ENCODE results near the gene RFESD. TPM values are rescaled to one million over a fixed set of nuclear protein-coding genes. Genes with fewer than 3 reads are reported as not detected.
"Not testable (repeated sequence)": the region's sequence is repeated elsewhere in the genome, so short reads cannot be mapped to it uniquely, and the experiment has no call there.

RFESD gene
- polyA plus RNA-seq, 3 donors: 0.15 to 1.4 (median 0.24) TPM

DNA sequence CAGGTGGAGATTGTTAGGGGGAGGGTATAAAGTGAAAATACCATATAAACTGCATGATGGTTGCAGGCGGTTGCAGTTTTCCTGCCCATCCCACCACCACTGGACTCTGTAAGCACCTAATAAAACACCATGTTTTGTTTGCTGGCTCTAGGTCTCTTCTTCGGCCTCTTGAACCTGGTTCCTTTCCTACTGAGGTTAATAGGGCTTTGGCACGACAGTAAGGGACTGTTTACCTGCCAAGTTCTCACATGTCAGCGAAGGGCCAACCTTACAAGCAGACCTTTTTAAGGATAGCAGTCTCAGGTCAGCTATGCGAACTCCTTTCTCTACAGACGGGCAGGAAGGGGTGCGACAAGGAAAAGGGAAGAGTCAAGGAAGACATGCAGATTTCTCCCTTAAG, 3.4 kb upstream of the RFESD start:
- Histone ChIP-seq H3K4me3 (replicated peaks in 1 of 3; ENCODE audit: low read depth in 2 of 3, low read length in 3 of 3) (no peak overlapping the region), H3K27ac (ENCODE audit: low read depth in 1 of 2, low read length in 2 of 2) (no peak overlapping the region), H3K27me3 (ENCODE audit: control insufficient read depth in 2 of 2, insufficient read depth in 2 of 2, low read length in 2 of 2) (no peaks in the 10 kb centered on the region), H3K9me3 (replicated peaks in 1 of 2; ENCODE audit: control insufficient read depth in 1 of 2, insufficient read depth in 1 of 2, low read length in 2 of 2) (no peaks in the 10 kb centered on the region), H4K20me1 (ENCODE audit: insufficient read depth, low read length) (no peaks in the 10 kb centered on the region), H3K79me2 (ENCODE audit: insufficient read depth, low read length) (no peaks in the 10 kb centered on the region), H3K4me2 (replicated peaks; ENCODE audit: extremely low read depth, low read length, poor library complexity, severe bottlenecking) (no peak overlapping the region), H3K4me1 (ENCODE audit: control insufficient read depth in 1 of 2, insufficient read depth in 2 of 2, low read length in 2 of 2) (peaks cover 12 to 15% of the 10 kb centered on the region in 2 donors), H3K9ac (ENCODE audit: insufficient read depth, low read length, poor library complexity, severe bottlenecking) (no peak overlapping the region), H2AFZ (ENCODE audit: insufficient read depth, low read depth, low read length, poor library complexity, severe bottlenecking) (no peak overlapping the region), H3K36me3 (replicated peaks in 1 of 2; ENCODE audit: control insufficient read depth in 1 of 2, insufficient read depth in 2 of 2, low read length in 2 of 2) (no peaks in the 10 kb centered on the region)
- H3K27ac Mint-ChIP-seq: no peak overlapping the region
- H3K27me3 Mint-ChIP-seq (ENCODE audit: low read depth in 3 of 3): peaks cover 0 to 1% (median 0%) of the 10 kb centered on the region in 3 donors
- intact Hi-C loops (cut with micrococcal nuclease): no loop called here
- peaks cover 13% of the 10 kb centered on the region for H3K4me1 Mint-ChIP-seq
- H3K9me3 Mint-ChIP-seq: peaks cover 0 to 1% (median 0%) of the 10 kb centered on the region in 7 donors
- H3K36me3 Mint-ChIP-seq: no peaks in the 10 kb centered on the region
- TF ChIP-seq, protein P1, sequence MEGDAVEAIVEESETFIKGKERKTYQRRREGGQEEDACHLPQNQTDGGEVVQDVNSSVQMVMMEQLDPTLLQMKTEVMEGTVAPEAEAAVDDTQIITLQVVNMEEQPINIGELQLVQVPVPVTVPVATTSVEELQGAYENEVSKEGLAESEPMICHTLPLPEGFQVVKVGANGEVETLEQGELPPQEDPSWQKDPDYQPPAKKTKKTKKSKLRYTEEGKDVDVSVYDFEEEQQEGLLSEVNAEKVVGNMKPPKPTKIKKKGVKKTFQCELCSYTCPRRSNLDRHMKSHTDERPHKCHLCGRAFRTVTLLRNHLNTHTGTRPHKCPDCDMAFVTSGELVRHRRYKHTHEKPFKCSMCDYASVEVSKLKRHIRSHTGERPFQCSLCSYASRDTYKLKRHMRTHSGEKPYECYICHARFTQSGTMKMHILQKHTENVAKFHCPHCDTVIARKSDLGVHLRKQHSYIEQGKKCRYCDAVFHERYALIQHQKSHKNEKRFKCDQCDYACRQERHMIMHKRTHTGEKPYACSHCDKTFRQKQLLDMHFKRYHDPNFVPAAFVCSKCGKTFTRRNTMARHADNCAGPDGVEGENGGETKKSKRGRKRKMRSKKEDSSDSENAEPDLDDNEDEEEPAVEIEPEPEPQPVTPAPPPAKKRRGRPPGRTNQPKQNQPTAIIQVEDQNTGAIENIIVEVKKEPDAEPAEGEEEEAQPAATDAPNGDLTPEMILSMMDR (IDR thresholded peaks at IDR 0.05): no peak
- DNase-seq: no peak
- H3K4me3 Mint-ChIP-seq: no peak overlapping the region
- 100% methylated on average over 2 of the region's 7 CpGs for WGBS (ENCODE audit: insufficient coverage)

DNA sequence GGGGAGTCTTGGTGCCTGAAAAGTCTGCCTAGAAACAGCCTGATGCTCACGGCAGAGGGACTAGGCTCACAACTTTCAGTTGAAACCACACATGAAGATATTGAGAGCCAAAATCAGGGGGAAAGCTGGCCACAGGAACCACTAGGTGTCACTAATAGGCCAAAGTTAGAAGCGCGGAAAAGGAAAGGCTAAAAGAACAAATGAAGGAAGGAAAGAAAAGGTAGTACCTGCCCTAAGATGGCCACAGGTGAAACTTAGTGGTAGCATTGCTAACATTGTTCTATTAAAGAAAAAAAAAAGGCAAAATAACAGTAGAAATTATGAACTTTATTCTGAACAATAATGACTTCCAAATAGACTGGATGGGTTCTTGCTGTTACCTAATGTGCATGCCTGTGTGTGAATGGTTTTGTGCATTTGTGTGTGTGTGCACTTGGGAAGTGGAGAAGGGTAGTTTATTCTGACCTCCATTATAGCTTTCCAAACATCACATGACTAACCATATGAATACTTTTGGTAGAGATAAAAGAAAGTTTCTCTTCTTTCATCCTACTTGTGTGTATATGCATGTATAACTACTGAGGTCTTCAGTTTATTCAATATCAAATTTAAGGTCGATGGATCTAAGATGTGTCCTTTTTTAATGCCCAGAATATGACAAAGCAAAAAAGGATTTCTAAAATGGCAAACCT, 2.1 kb upstream of the RFESD start:
- H4K20me1 ChIP-seq (ENCODE audit: insufficient read depth, low read length): no peaks in the 10 kb centered on the region
- H3K4me1 ChIP-seq (ENCODE audit: control insufficient read depth in 1 of 2, insufficient read depth in 2 of 2, low read length in 2 of 2): peaks cover 12 to 15% of the 10 kb centered on the region in 2 donors
- no peak overlapping the region for H3K9ac ChIP-seq (ENCODE audit: insufficient read depth, low read length, poor library complexity, severe bottlenecking)
- H3K27me3 ChIP-seq (ENCODE audit: control insufficient read depth in 2 of 2, insufficient read depth in 2 of 2, low read length in 2 of 2): no peaks in the 10 kb centered on the region
- peaks cover 13% of the 10 kb centered on the region for H3K4me1 Mint-ChIP-seq
- H2AFZ ChIP-seq (ENCODE audit: insufficient read depth, low read depth, low read length, poor library complexity, severe bottlenecking): peak overlapping the region; percentile 74
- H3K79me2 ChIP-seq (ENCODE audit: insufficient read depth, low read length): no peaks in the 10 kb centered on the region
- no peaks in the 10 kb centered on the region for H3K9me3 ChIP-seq (replicated peaks in 1 of 2; ENCODE audit: control insufficient read depth in 1 of 2, insufficient read depth in 1 of 2, low read length in 2 of 2)
- H3K4me3 ChIP-seq (replicated peaks in 1 of 3; ENCODE audit: low read depth in 2 of 3, low read length in 3 of 3): no peak overlapping the region
- H3K9me3 Mint-ChIP-seq: peaks cover 0 to 1% (median 0%) of the 10 kb centered on the region in 7 donors
- no peak overlapping the region for H3K4me2 ChIP-seq (replicated peaks; ENCODE audit: extremely low read depth, low read length, poor library complexity, severe bottlenecking)
- WGBS (ENCODE audit: insufficient coverage): no CpG with 5 or more reads among the region's 4 CpGs
- intact Hi-C loops (cut with micrococcal nuclease): loop anchor here (5.0 kb wide), 2 partner anchors 92 to 203 kb away; partner anchors contain the start of gene SKIC3 (in 1 of the 2)
- H3K27ac ChIP-seq (ENCODE audit: low read depth in 1 of 2, low read length in 2 of 2): no peak overlapping the region
- H3K36me3 ChIP-seq (replicated peaks in 1 of 2; ENCODE audit: control insufficient read depth in 1 of 2, insufficient read depth in 2 of 2, low read length in 2 of 2): no peaks in the 10 kb centered on the region
- DNase-seq: peak in 2 of 3 donors; percentile 32 to 41
- H3K27me3 Mint-ChIP-seq (ENCODE audit: low read depth in 3 of 3): peaks cover 0 to 1% (median 0%) of the 10 kb centered on the region in 3 donors
- peak overlapping the region in 2 of 7 donors; percentile 45 to 54 for H3K27ac Mint-ChIP-seq
- H3K4me3 Mint-ChIP-seq: no peak overlapping the region
- no peaks in the 10 kb centered on the region for H3K36me3 Mint-ChIP-seq
- TF ChIP-seq, protein P1 (IDR thresholded peaks at IDR 0.05): peak; percentile 79

DNA sequence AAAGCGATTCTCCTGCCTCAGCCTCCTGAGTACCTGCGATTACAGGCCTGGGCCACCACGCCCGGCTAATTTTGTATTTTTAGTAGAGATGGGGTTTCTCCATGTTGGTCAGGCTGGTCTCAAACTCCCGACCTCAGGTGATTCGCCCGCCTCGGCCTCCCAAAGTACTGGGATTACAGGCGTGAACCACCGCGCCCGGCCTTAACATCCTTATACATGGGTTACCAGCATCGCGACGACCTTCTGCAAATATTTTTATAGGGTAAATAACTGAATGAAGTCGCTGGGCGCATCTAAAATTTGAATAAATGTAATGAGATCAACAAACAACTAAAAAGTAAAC, 380 bp upstream of the RFESD start:
- H3K27ac ChIP-seq (ENCODE audit: low read depth in 1 of 2, low read length in 2 of 2); H3K9me3 Mint-ChIP-seq; DNase-seq; H3K9me3 ChIP-seq (replicated peaks in 1 of 2; ENCODE audit: control insufficient read depth in 1 of 2, insufficient read depth in 1 of 2, low read length in 2 of 2); H3K27me3 Mint-ChIP-seq (ENCODE audit: low read depth in 3 of 3); H4K20me1 ChIP-seq (ENCODE audit: insufficient read depth, low read length); H3K9ac ChIP-seq (ENCODE audit: insufficient read depth, low read length, poor library complexity, severe bottlenecking); H3K79me2 ChIP-seq (ENCODE audit: insufficient read depth, low read length); H3K36me3 Mint-ChIP-seq; H3K36me3 ChIP-seq (replicated peaks in 1 of 2; ENCODE audit: control insufficient read depth in 1 of 2, insufficient read depth in 2 of 2, low read length in 2 of 2); H3K27me3 ChIP-seq (ENCODE audit: control insufficient read depth in 2 of 2, insufficient read depth in 2 of 2, low read length in 2 of 2): not testable (repeated sequence)
- H3K4me3 Mint-ChIP-seq: peak overlapping the region; percentile 76 to 84
- Histone ChIP-seq H3K4me2 (replicated peaks; ENCODE audit: extremely low read depth, low read length, poor library complexity, severe bottlenecking) (peak overlapping the region; percentile 92), H2AFZ (ENCODE audit: insufficient read depth, low read depth, low read length, poor library complexity, severe bottlenecking) (peak overlapping the region; percentile 97), H3K4me1 (ENCODE audit: control insufficient read depth in 1 of 2, insufficient read depth in 2 of 2, low read length in 2 of 2) (peaks cover 12 to 15% of the 10 kb centered on the region in 2 donors), H3K4me3 (replicated peaks in 1 of 3; ENCODE audit: low read depth in 2 of 3, low read length in 3 of 3) (peak overlapping the region in 1 of 3 experiments; percentile 82)
- peak overlapping the region in 4 of 7 donors; percentile 37 to 82 (median 69) for H3K27ac Mint-ChIP-seq
- H3K4me1 Mint-ChIP-seq: peaks cover 13% of the 10 kb centered on the region
- 100% methylated on average over 3 of the region's 17 CpGs for WGBS (ENCODE audit: insufficient coverage)
- intact Hi-C loops (cut with micrococcal nuclease): loop anchor here (5.0 kb wide), 2 partner anchors 94 to 201 kb away; partner anchors contain the start of gene SKIC3 (in 1 of the 2)
